Mesenchymal stem cell (in vitro differentiated cells and primary cell): Measurements from ENCODE around the gene CDC5L.

Experiments
- DNase-seq: peaks from one replicate; pipeline ENCODE4 v3.0.0-alpha.2; 2013
- H2AFZ ChIP-seq: one replicate; pipeline ENCODE4 v1.6.1; 2013; ENCODE audit warnings: low read depth, mild to moderate bottlenecking, control low read depth, inconsistent platforms, low read length, moderate library complexity
- H2AK5ac ChIP-seq: 2 replicates; pipeline ENCODE4 v1.6.1; 2013; ENCODE audit warnings: low read length, moderate library complexity, mild to moderate bottlenecking, inconsistent platforms; ENCODE audit not compliant: severe bottlenecking
- H2BK120ac ChIP-seq: one replicate; pipeline ENCODE4 v1.6.1; 2013; ENCODE audit warnings: low read depth, mild to moderate bottlenecking, inconsistent platforms, low read length, moderate library complexity
- H2BK12ac ChIP-seq, 2 experiments: one replicate each; pipeline ENCODE4 v1.6.1; 2013; ENCODE audit warnings: inconsistent platforms in 2 of 2, low read length in 2 of 2, mild to moderate bottlenecking in 2 of 2, moderate library complexity in 2 of 2, control low read depth in 1 of 2
- H2BK15ac ChIP-seq: one replicate; pipeline ENCODE4 v1.6.1; 2013; ENCODE audit warnings: mild to moderate bottlenecking, low read depth, inconsistent platforms; ENCODE audit not compliant: poor library complexity, severe bottlenecking
- H2BK5ac ChIP-seq: 2 replicates; pipeline ENCODE4 v1.6.1; 2013; ENCODE audit warnings: low read depth, mild to moderate bottlenecking, low read length, control low read depth, inconsistent platforms; ENCODE audit not compliant: poor library complexity, severe bottlenecking
- H3K14ac ChIP-seq, 2 experiments: one replicate each; pipeline ENCODE4 v1.6.1; 2013; ENCODE audit warnings: inconsistent platforms in 2 of 2, low read length in 2 of 2, control low read depth in 1 of 2, mild to moderate bottlenecking in 1 of 2, moderate library complexity in 1 of 2
- H3K18ac ChIP-seq, 2 experiments: one replicate each; pipeline ENCODE4 v1.6.1; 2013; ENCODE audit warnings: inconsistent platforms in 2 of 2, low read length in 2 of 2, control low read depth in 1 of 2, low read depth in 1 of 2, mild to moderate bottlenecking in 1 of 2
- H3K23ac ChIP-seq, 2 experiments: one replicate each; pipeline ENCODE4 v1.6.1; 2013; ENCODE audit warnings: inconsistent platforms in 2 of 2, low read length in 2 of 2, mild to moderate bottlenecking in 2 of 2, moderate library complexity in 2 of 2, control low read depth in 1 of 2
- H3K27ac ChIP-seq: 2 replicates; pipeline ENCODE4 v1.5.1; 2013; ENCODE audit warnings: mild to moderate bottlenecking, moderate library complexity, low read length, control low read depth, inconsistent platforms; ENCODE audit not compliant: poor library complexity, severe bottlenecking
- H3K27me3 ChIP-seq, 2 experiments: 2 replicates each; pipeline versions ENCODE4 v1.6.1 to v1.7.0; 2013; ENCODE audit warnings: low read length in 2 of 2, mild to moderate bottlenecking in 2 of 2, moderate library complexity in 2 of 2, control low read depth in 1 of 2, inconsistent platforms in 1 of 2; ENCODE audit not compliant: control insufficient read depth in 1 of 2, insufficient read depth in 1 of 2
- H3K36me3 ChIP-seq, 2 experiments: 2 replicates each; pipeline versions ENCODE4 v1.6.1 to v1.7.0; 2013; ENCODE audit warnings: low read length in 2 of 2, control low read depth in 1 of 2, inconsistent platforms in 1 of 2, low read depth in 1 of 2, mild to moderate bottlenecking in 1 of 2; ENCODE audit not compliant: insufficient read depth in 2 of 2, control insufficient read depth in 1 of 2
- H3K4ac ChIP-seq, 2 experiments: one replicate each; pipeline ENCODE4 v1.6.1; 2013; ENCODE audit warnings: inconsistent platforms in 2 of 2, low read length in 2 of 2, mild to moderate bottlenecking in 2 of 2, moderate library complexity in 2 of 2, control low read depth in 1 of 2, low read depth in 1 of 2
- H3K4me1 ChIP-seq: 2 replicates; pipeline ENCODE4 v1.6.1; 2013; ENCODE audit warnings: low read depth, low read length, control low read depth; ENCODE audit not compliant: control insufficient read depth, insufficient read depth
- H3K4me2 ChIP-seq: 2 replicates; pipeline ENCODE4 v1.6.1; 2013; ENCODE audit warnings: low read length, mild to moderate bottlenecking, inconsistent platforms; ENCODE audit not compliant: poor library complexity, severe bottlenecking
- H3K4me3 ChIP-seq, 2 experiments: 2 replicates each; pipeline versions ENCODE4 v1.5.1 to v1.7.0; 2013; ENCODE audit warnings: low read length in 2 of 2, mild to moderate bottlenecking in 2 of 2, control low read depth in 1 of 2, low read depth in 1 of 2; ENCODE audit not compliant: insufficient read depth in 1 of 2
- H3K79me1 ChIP-seq: replicated peaks from 2 replicates; pipeline ENCODE4 v1.6.1; 2013; ENCODE audit warnings: mild to moderate bottlenecking, control low read depth, low read length, inconsistent platforms; ENCODE audit not compliant: poor library complexity, severe bottlenecking
- H3K9ac ChIP-seq: 2 replicates; pipeline ENCODE4 v1.7.0; 2013; ENCODE audit warnings: mild to moderate bottlenecking, low read length, moderate library complexity
- H3K9me3 ChIP-seq: 2 replicates; pipeline ENCODE4 v1.7.0; 2013; ENCODE audit warnings: mild to moderate bottlenecking, low read length; ENCODE audit not compliant: control insufficient read depth
- H4K8ac ChIP-seq: one replicate; pipeline ENCODE4 v1.6.1; 2013; ENCODE audit warnings: inconsistent platforms, mild to moderate bottlenecking, low read length, moderate library complexity
- H4K91ac ChIP-seq: one replicate; pipeline ENCODE4 v1.6.1; 2013; ENCODE audit warnings: mild to moderate bottlenecking, low read length, inconsistent platforms
- WGBS: methylation state at CpG from one replicate; pipeline ENCODE4 v1.1.7; 2013; ENCODE audit warnings: mixed read lengths; 5-methylcytosine and 5-hydroxymethylcytosine counted together

CDC5L gene

DNA sequence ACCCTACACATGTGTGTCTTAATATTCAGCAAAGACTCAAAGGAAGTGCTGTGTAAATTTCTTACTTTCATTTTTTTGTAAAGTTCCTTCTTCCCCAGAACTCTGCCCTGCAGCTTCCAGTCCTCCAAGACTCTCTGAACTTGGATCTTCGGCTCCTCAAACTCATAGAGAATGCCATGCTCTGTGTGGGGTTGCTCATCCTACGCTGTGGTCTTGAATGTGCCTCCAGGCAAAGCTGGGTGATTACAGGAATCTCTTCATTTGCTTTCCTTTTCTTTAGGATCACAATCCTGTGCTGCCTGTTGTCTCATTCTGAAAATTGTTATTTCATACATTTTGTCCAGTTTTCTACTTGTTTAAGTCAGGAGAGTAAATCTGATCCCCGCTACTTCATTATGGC is 14.5 kb upstream of the CDC5L start:
- no peak overlapping the region for H2BK12ac ChIP-seq
- H3K4ac ChIP-seq = no peak overlapping the region
- WGBS = 95% methylated on average over 2 of the region's 3 CpGs
- H3K4me3 ChIP-seq = no peak overlapping the region
- no peak for DNase-seq
- H4K91ac ChIP-seq = no peak overlapping the region
- H2BK5ac ChIP-seq = no peak overlapping the region
- H3K4me1 ChIP-seq = no peaks in the 10 kb centered on the region
- peaks cover 3 to 4% of the 10 kb centered on the region in 2 experiments for H3K27me3 ChIP-seq
- H2AK5ac ChIP-seq = no peak overlapping the region
- no peak overlapping the region for H2BK15ac ChIP-seq
- no peaks in the 10 kb centered on the region for H3K9me3 ChIP-seq
- H3K14ac ChIP-seq = no peak overlapping the region
- H3K18ac ChIP-seq = no peak overlapping the region
- H2BK120ac ChIP-seq = no peak overlapping the region
- H3K36me3 ChIP-seq = no peaks in the 10 kb centered on the region
- H3K4me2 ChIP-seq = no peak overlapping the region
- no peak overlapping the region for H3K23ac ChIP-seq
- no peak overlapping the region for H3K27ac ChIP-seq
- no peak overlapping the region for H4K8ac ChIP-seq
- no peak overlapping the region for H2AFZ ChIP-seq
- no peaks in the 10 kb centered on the region for H3K79me1 ChIP-seq
- no peak overlapping the region for H3K9ac ChIP-seq

DNA sequence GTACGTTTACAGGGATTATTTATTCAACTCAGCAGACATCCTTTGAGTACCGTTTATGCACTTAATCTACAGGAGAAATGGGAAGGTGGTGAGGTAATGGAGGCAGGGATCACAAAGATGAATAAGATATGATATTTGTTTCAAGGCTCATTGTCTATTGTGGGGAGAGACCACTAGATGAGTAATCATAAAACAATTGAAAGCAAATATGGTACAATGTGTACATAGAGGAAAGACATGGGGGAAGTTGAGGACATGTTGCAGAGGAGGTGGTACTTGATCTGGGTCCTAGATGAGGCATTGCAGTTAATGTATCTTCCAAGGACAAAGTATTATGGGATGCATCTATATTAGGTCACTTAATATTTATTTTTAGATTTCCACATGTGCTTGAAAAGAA is 13.7 kb upstream of the CDC5L start:
- Histone ChIP-seq H3K9ac (no peak overlapping the region), H3K36me3 (no peaks in the 10 kb centered on the region), H4K8ac (no peak overlapping the region), H2AK5ac (no peak overlapping the region), H3K9me3 (no peaks in the 10 kb centered on the region), H3K4me1 (no peaks in the 10 kb centered on the region), H2BK15ac (no peak overlapping the region), H4K91ac (no peak overlapping the region), H3K23ac (no peak overlapping the region), H3K4me3 (no peak overlapping the region), H2BK12ac (no peak overlapping the region), H2AFZ (no peak overlapping the region), H3K18ac (no peak overlapping the region), H3K4ac (no peak overlapping the region), H3K27ac (no peak overlapping the region), H3K4me2 (no peak overlapping the region), H2BK5ac (no peak overlapping the region), H3K27me3 (peaks cover 3 to 4% of the 10 kb centered on the region in 2 experiments), H3K79me1 (no peaks in the 10 kb centered on the region), H3K14ac (no peak overlapping the region), H2BK120ac (no peak overlapping the region)
- no peak for DNase-seq
- 80% methylated on average over 2 of the region's 2 CpGs for WGBS

DNA sequence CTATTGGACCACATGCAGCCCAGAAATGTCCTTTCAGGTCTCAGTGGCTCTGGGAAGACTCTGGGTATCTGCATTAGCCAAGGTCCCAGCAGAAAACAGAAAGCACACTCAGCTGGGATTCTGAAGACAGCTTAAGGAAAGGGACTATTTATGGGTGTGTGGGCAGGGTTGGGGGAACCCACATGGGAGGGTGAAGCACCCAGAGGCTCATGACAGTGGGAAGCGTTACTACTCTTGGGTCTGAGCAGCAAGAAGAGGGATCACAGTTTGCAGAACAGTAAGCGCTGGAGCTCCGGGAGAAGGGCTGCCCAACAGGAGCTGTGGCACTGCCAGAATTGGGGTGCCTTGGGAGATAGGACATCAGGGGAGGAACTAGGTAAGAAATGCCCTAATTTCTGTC is 12.4 kb upstream of the CDC5L start:
- H3K14ac ChIP-seq = no peak overlapping the region
- no peak overlapping the region for H2BK12ac ChIP-seq
- H4K8ac ChIP-seq = no peak overlapping the region
- H3K36me3 ChIP-seq = no peaks in the 10 kb centered on the region
- no peak overlapping the region for H3K18ac ChIP-seq
- peaks cover 3 to 4% of the 10 kb centered on the region in 2 experiments for H3K27me3 ChIP-seq
- no peak overlapping the region for H2BK5ac ChIP-seq
- no peak overlapping the region for H3K9ac ChIP-seq
- no peak overlapping the region for H3K4ac ChIP-seq
- no peak overlapping the region for H3K4me2 ChIP-seq
- H3K9me3 ChIP-seq = no peaks in the 10 kb centered on the region
- H4K91ac ChIP-seq = no peak overlapping the region
- H3K23ac ChIP-seq = no peak overlapping the region
- H3K4me3 ChIP-seq = no peak overlapping the region
- 90% methylated on average over 3 of the region's 3 CpGs for WGBS
- no peak overlapping the region for H2AK5ac ChIP-seq
- H2BK15ac ChIP-seq = no peak overlapping the region
- H3K79me1 ChIP-seq = no peaks in the 10 kb centered on the region
- H3K4me1 ChIP-seq = no peaks in the 10 kb centered on the region
- no peak overlapping the region for H2AFZ ChIP-seq
- no peak overlapping the region for H3K27ac ChIP-seq
- no peak for DNase-seq
- H2BK120ac ChIP-seq = no peak overlapping the region

DNA sequence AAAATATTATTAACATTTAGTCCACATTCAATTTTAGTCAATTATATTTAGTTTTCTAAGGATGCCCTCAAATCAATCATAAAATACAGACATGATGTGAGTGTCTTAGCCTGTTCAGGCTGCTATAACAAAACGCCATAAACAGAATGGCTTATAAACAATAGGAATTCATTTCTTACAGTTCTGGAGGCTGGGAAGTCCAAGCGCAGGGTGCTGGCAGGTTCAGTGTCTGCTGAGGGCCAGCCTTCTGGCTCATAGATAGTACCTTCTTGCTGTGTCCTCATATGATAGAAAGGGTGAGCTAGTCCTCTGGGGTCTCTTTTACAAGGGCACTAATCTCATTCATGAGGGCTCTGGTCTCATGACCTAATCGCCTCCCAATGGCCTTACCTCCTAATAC is 10.0 kb upstream of the CDC5L start:
- Histone ChIP-seq H3K4me3 (no peak overlapping the region), H2BK15ac (no peak overlapping the region), H3K27ac (no peak overlapping the region), H3K36me3 (no peaks in the 10 kb centered on the region), H2AFZ (no peak overlapping the region), H2AK5ac (no peak overlapping the region), H2BK12ac (no peak overlapping the region), H3K27me3 (peaks cover 3 to 4% of the 10 kb centered on the region in 2 experiments), H4K91ac (no peak overlapping the region), H2BK120ac (no peak overlapping the region), H3K79me1 (no peaks in the 10 kb centered on the region), H3K9ac (no peak overlapping the region), H3K14ac (no peak overlapping the region), H2BK5ac (no peak overlapping the region), H3K4ac (no peak overlapping the region), H4K8ac (no peak overlapping the region), H3K18ac (no peak overlapping the region), H3K23ac (no peak overlapping the region), H3K9me3 (no peaks in the 10 kb centered on the region), H3K4me2 (no peak overlapping the region), H3K4me1 (no peaks in the 10 kb centered on the region)
- WGBS = 100% methylated on average over 1 of the region's 3 CpGs
- no peak for DNase-seq
